ENCODE measurements around the gene SPATA2. TPM values are rescaled to one million over a fixed set of nuclear protein-coding genes. Genes with fewer than 3 reads are reported as not detected.
"Not testable (repeated sequence)": the region's sequence is repeated elsewhere in the genome, so short reads cannot be mapped to it uniquely, and the experiment has no call there.

The SPATA2 gene
- total RNA-seq, 1 experiment from 2014 or later: 3.3 TPM

GRCh38 chr20:49877386-49877921, 37.9 kb downstream of the SPATA2 start:
- in situ Hi-C loops (cut with HindIII; ENCODE audit: low pct_unique_long_range_greater_than_20kb, low sequenced_read_pairs): no loop called here
- no peak for DNase-seq (ENCODE audit: low read depth, low spot score)

GRCh38 chr20:49874696-49875095, 40.6 kb downstream of the SPATA2 start:
- no peak for DNase-seq (ENCODE audit: low read depth, low spot score)
- in situ Hi-C loops (cut with HindIII; ENCODE audit: low pct_unique_long_range_greater_than_20kb, low sequenced_read_pairs): no loop called here

- in situ Hi-C loops (cut with HindIII; ENCODE audit: low pct_unique_long_range_greater_than_20kb, low sequenced_read_pairs): no loop called here
- no peak for DNase-seq (ENCODE audit: low read depth, low spot score)
These were observed 43.3 kb downstream of the SPATA2 start for GRCh38 chr20:49872056-49872455.

- no peak for DNase-seq (ENCODE audit: low read depth, low spot score)
- in situ Hi-C loops (cut with HindIII; ENCODE audit: low pct_unique_long_range_greater_than_20kb, low sequenced_read_pairs): no loop called here
These were observed 43.9 kb downstream of the SPATA2 start for GRCh38 chr20:49871391-49871948.

GRCh38 chr20:49870261-49870660, 45.1 kb downstream of the SPATA2 start:
- in situ Hi-C loops (cut with HindIII; ENCODE audit: low pct_unique_long_range_greater_than_20kb, low sequenced_read_pairs): no loop called here
- no peak for DNase-seq (ENCODE audit: low read depth, low spot score)

- DNase-seq (ENCODE audit: low read depth, low spot score): no peak
- in situ Hi-C loops (cut with HindIII; ENCODE audit: low pct_unique_long_range_greater_than_20kb, low sequenced_read_pairs): no loop called here
These were observed 46.4 kb downstream of the SPATA2 start for GRCh38 chr20:49868964-49869363.

GRCh38 chr20:49868538-49868937, 46.8 kb downstream of the SPATA2 start:
- in situ Hi-C loops (cut with HindIII; ENCODE audit: low pct_unique_long_range_greater_than_20kb, low sequenced_read_pairs): no loop called here
- DNase-seq (ENCODE audit: low read depth, low spot score): no peak

- in situ Hi-C loops (cut with HindIII; ENCODE audit: low pct_unique_long_range_greater_than_20kb, low sequenced_read_pairs): no loop called here
- DNase-seq (ENCODE audit: low read depth, low spot score): peak; percentile 90
These were observed 47.7 kb downstream of the SPATA2 start for GRCh38 chr20:49867453-49868215.

- no peak for DNase-seq (ENCODE audit: low read depth, low spot score)
These were observed 49.3 kb downstream of the SPATA2 start for GRCh38 chr20:49866051-49866450.

GRCh38 chr20:49865559-49865958, 49.8 kb downstream of the SPATA2 start:
- DNase-seq (ENCODE audit: low read depth, low spot score): no peak

More at GRCh38 chr20:49866051-49866450, 49.3 kb downstream of the SPATA2 start:
- in situ Hi-C loops (cut with HindIII; ENCODE audit: low pct_unique_long_range_greater_than_20kb, low sequenced_read_pairs): no loop called here

GRCh38 chr20:49863666-49864065, 51.7 kb downstream of the SPATA2 start:
- in situ Hi-C loops (cut with HindIII; ENCODE audit: low pct_unique_long_range_greater_than_20kb, low sequenced_read_pairs): no loop called here
- DNase-seq (ENCODE audit: low read depth, low spot score): no peak

More at GRCh38 chr20:49865559-49865958, 49.8 kb downstream of the SPATA2 start:
- in situ Hi-C loops (cut with HindIII; ENCODE audit: low pct_unique_long_range_greater_than_20kb, low sequenced_read_pairs): no loop called here

- DNase-seq (ENCODE audit: low read depth, low spot score): no peak
- in situ Hi-C loops (cut with HindIII; ENCODE audit: low pct_unique_long_range_greater_than_20kb, low sequenced_read_pairs): no loop called here
These were observed 52.6 kb downstream of the SPATA2 start for GRCh38 chr20:49862607-49863200.

- DNase-seq (ENCODE audit: low read depth, low spot score); in situ Hi-C loops (cut with HindIII; ENCODE audit: low pct_unique_long_range_greater_than_20kb, low sequenced_read_pairs): not testable (repeated sequence)
These were observed 54.1 kb downstream of the SPATA2 start for GRCh38 chr20:49861232-49861631.

- in situ Hi-C loops (cut with HindIII; ENCODE audit: low pct_unique_long_range_greater_than_20kb, low sequenced_read_pairs): no loop called here
- no peak for DNase-seq (ENCODE audit: low read depth, low spot score)
These were observed 55.5 kb downstream of the SPATA2 start for GRCh38 chr20:49859807-49860206.

- DNase-seq (ENCODE audit: low read depth, low spot score): no peak
- in situ Hi-C loops (cut with HindIII; ENCODE audit: low pct_unique_long_range_greater_than_20kb, low sequenced_read_pairs): no loop called here
These were observed 56.3 kb downstream of the SPATA2 start for GRCh38 chr20:49859011-49859410.

GRCh38 chr20:49858076-49858585, 57.2 kb downstream of the SPATA2 start:
- DNase-seq (ENCODE audit: low read depth, low spot score): no peak
- in situ Hi-C loops (cut with HindIII; ENCODE audit: low pct_unique_long_range_greater_than_20kb, low sequenced_read_pairs): no loop called here

GRCh38 chr20:49856904-49857303, 58.4 kb downstream of the SPATA2 start:
- DNase-seq (ENCODE audit: low read depth, low spot score): no peak
- in situ Hi-C loops (cut with HindIII; ENCODE audit: low pct_unique_long_range_greater_than_20kb, low sequenced_read_pairs): no loop called here

GRCh38 chr20:49854190-49854875, 61.0 kb downstream of the SPATA2 start:
- DNase-seq (ENCODE audit: low read depth, low spot score): no peak
- in situ Hi-C loops (cut with HindIII; ENCODE audit: low pct_unique_long_range_greater_than_20kb, low sequenced_read_pairs): no loop called here

All from SK-MEL-5 (cell line).